ENCODE data around the gene FGFRL1. TPM values are rescaled to one million over a fixed set of nuclear protein-coding genes. Genes with fewer than 3 reads are reported as not detected.

The FGFRL1 gene
- total RNA-seq, 1 donor from 2014 or later = 14.2 TPM

GRCh38 chr4:1006856-1007255 lies 4.6 kb upstream of the FGFRL1 start:
- peaks cover 27% of the 10 kb centered on the region for H3K27me3 ChIP-seq (ENCODE audit: control insufficient read depth, insufficient read depth, low read length)
- TF ChIP-seq CTCF (IDR thresholded peaks at IDR 0.05; ENCODE audit: insufficient read depth, low read length, severe bottlenecking) = no peak
- no peak overlapping the region for H3K4me3 ChIP-seq (ENCODE audit: low read depth, low read length)
- no peak for FAIRE-seq
- DNase-seq (ENCODE audit: low read depth) = no peak
- no peaks in the 10 kb centered on the region for H3K36me3 ChIP-seq (ENCODE audit: control insufficient read depth, insufficient read depth, low read length)

GRCh38 chr4:1008840-1009541 lies 2.4 kb upstream of the FGFRL1 start:
- Histone ChIP-seq H3K36me3 (ENCODE audit: control insufficient read depth, insufficient read depth, low read length) (peaks cover 2% of the 10 kb centered on the region), H3K27me3 (ENCODE audit: control insufficient read depth, insufficient read depth, low read length) (peaks cover 15% of the 10 kb centered on the region), H3K4me3 (ENCODE audit: low read depth, low read length) (peak overlapping the region; percentile 43)
- DNase-seq (ENCODE audit: low read depth) = no peak
- FAIRE-seq = no peak
- TF ChIP-seq CTCF (IDR thresholded peaks at IDR 0.05; ENCODE audit: insufficient read depth, low read length, severe bottlenecking) = no peak

- no peak for FAIRE-seq
- Histone ChIP-seq H3K4me3 (ENCODE audit: low read depth, low read length) (peak overlapping the region; percentile 60), H3K27me3 (ENCODE audit: control insufficient read depth, insufficient read depth, low read length) (peaks cover 14% of the 10 kb centered on the region), H3K36me3 (ENCODE audit: control insufficient read depth, insufficient read depth, low read length) (peaks cover 2% of the 10 kb centered on the region)
- peak; percentile 12 for TF ChIP-seq CTCF (IDR thresholded peaks at IDR 0.05; ENCODE audit: insufficient read depth, low read length, severe bottlenecking)
- DNase-seq (ENCODE audit: low read depth) = no peak
Measured at GRCh38 chr4:1009542-1010394, 1.7 kb upstream of the FGFRL1 start.

- peak; percentile 94 for DNase-seq (ENCODE audit: low read depth)
- TF ChIP-seq CTCF (IDR thresholded peaks at IDR 0.05; ENCODE audit: insufficient read depth, low read length, severe bottlenecking) = no peak
- peak overlapping the region; percentile 60 for H3K4me3 ChIP-seq (ENCODE audit: low read depth, low read length)
- peak; percentile 97 for FAIRE-seq
- peaks cover 9% of the 10 kb centered on the region for H3K27me3 ChIP-seq (ENCODE audit: control insufficient read depth, insufficient read depth, low read length)
- peaks cover 2% of the 10 kb centered on the region for H3K36me3 ChIP-seq (ENCODE audit: control insufficient read depth, insufficient read depth, low read length)
Measured at GRCh38 chr4:1010395-1011021, 918 bp upstream of the FGFRL1 start.

- no peak for TF ChIP-seq CTCF (IDR thresholded peaks at IDR 0.05; ENCODE audit: insufficient read depth, low read length, severe bottlenecking)
- FAIRE-seq (no peak), DNase-seq (ENCODE audit: low read depth) (no peak)
- Histone ChIP-seq H3K36me3 (ENCODE audit: control insufficient read depth, insufficient read depth, low read length) (peaks cover 2% of the 10 kb centered on the region), H3K27me3 (ENCODE audit: control insufficient read depth, insufficient read depth, low read length) (peaks cover 9% of the 10 kb centered on the region), H3K4me3 (ENCODE audit: low read depth, low read length) (peak overlapping the region; percentile 43)
Measured at GRCh38 chr4:1011666-1012033, 224 bp downstream of the FGFRL1 start.
